Measurements from ENCODE around the gene MED22.
A peak's percentile ranks its signal among the peaks of the same experiment; 100 is the strongest.

MED22 gene

GRCh38 chr9:133369933-133370332 lies 22.0 kb upstream of the MED22 start:
- TF ChIP-seq PAX5 (IDR thresholded peaks at IDR 0.05; ENCODE audit: insufficient read depth, low read length, severe bottlenecking) = no peak
- no peak for TF ChIP-seq POLR2AphosphoS5 (IDR thresholded peaks at IDR 0.05; ENCODE audit: low read depth, low read length)
- TF ChIP-seq POLR2A (IDR thresholded peaks at IDR 0.05; ENCODE audit: low read depth, low read length) = no peak
- no peak for TF ChIP-seq TAF1 (IDR thresholded peaks at IDR 0.05; ENCODE audit: low read depth, low read length)
- no peak for TF ChIP-seq SPI1 (IDR thresholded peaks at IDR 0.05; ENCODE audit: low read depth, low read length)
- TF ChIP-seq POU2F2 (IDR thresholded peaks at IDR 0.05; ENCODE audit: low read depth, low read length) = no peak
- no peak for FAIRE-seq
- no peak for DNase-seq (ENCODE audit: insufficient read length, low spot score)

- no peak for DNase-seq (ENCODE audit: insufficient read length, low spot score)
- TF ChIP-seq SPI1 (IDR thresholded peaks at IDR 0.05; ENCODE audit: low read depth, low read length) (no peak), TAF1 (IDR thresholded peaks at IDR 0.05; ENCODE audit: low read depth, low read length) (no peak), POU2F2 (IDR thresholded peaks at IDR 0.05; ENCODE audit: low read depth, low read length) (no peak), POLR2A (IDR thresholded peaks at IDR 0.05; ENCODE audit: low read depth, low read length) (no peak), POLR2AphosphoS5 (IDR thresholded peaks at IDR 0.05; ENCODE audit: low read depth, low read length) (no peak), PAX5 (IDR thresholded peaks at IDR 0.05; ENCODE audit: insufficient read depth, low read length, severe bottlenecking) (no peak)
- no peak for FAIRE-seq
Measured at GRCh38 chr9:133369422-133369821, 21.5 kb upstream of the MED22 start.

GRCh38 chr9:133368249-133368881 lies 20.4 kb upstream of the MED22 start:
- no peak for FAIRE-seq
- TF ChIP-seq TAF1 (IDR thresholded peaks at IDR 0.05; ENCODE audit: low read depth, low read length) = no peak
- no peak for TF ChIP-seq PAX5 (IDR thresholded peaks at IDR 0.05; ENCODE audit: insufficient read depth, low read length, severe bottlenecking)
- no peak for DNase-seq (ENCODE audit: insufficient read length, low spot score)

GRCh38 chr9:133367778-133368177 lies 19.8 kb upstream of the MED22 start:
- no peak for TF ChIP-seq POU2F2 (IDR thresholded peaks at IDR 0.05; ENCODE audit: low read depth, low read length)
- no peak for FAIRE-seq
- DNase-seq (ENCODE audit: insufficient read length, low spot score) = no peak

- TF ChIP-seq POU2F2 (IDR thresholded peaks at IDR 0.05; ENCODE audit: low read depth, low read length) (no peak), TAF1 (IDR thresholded peaks at IDR 0.05; ENCODE audit: low read depth, low read length) (no peak), POLR2AphosphoS5 (IDR thresholded peaks at IDR 0.05; ENCODE audit: low read depth, low read length) (no peak), SPI1 (IDR thresholded peaks at IDR 0.05; ENCODE audit: low read depth, low read length) (no peak), PAX5 (IDR thresholded peaks at IDR 0.05; ENCODE audit: insufficient read depth, low read length, severe bottlenecking) (no peak), POLR2A (IDR thresholded peaks at IDR 0.05; ENCODE audit: low read depth, low read length) (no peak)
- DNase-seq (ENCODE audit: insufficient read length, low spot score) (no peak), FAIRE-seq (no peak)
Measured at GRCh38 chr9:133367221-133367620, 19.3 kb upstream of the MED22 start.

GRCh38 chr9:133366435-133366834 lies 18.5 kb upstream of the MED22 start:
- TF ChIP-seq TAF1 (IDR thresholded peaks at IDR 0.05; ENCODE audit: low read depth, low read length) = no peak
- TF ChIP-seq POU2F2 (IDR thresholded peaks at IDR 0.05; ENCODE audit: low read depth, low read length) = no peak
- TF ChIP-seq PAX5 (IDR thresholded peaks at IDR 0.05; ENCODE audit: insufficient read depth, low read length, severe bottlenecking) = no peak
- TF ChIP-seq SPI1 (IDR thresholded peaks at IDR 0.05; ENCODE audit: low read depth, low read length) = no peak
- TF ChIP-seq POLR2AphosphoS5 (IDR thresholded peaks at IDR 0.05; ENCODE audit: low read depth, low read length) = no peak
- TF ChIP-seq POLR2A (IDR thresholded peaks at IDR 0.05; ENCODE audit: low read depth, low read length) = no peak
- DNase-seq (ENCODE audit: insufficient read length, low spot score) (no peak), FAIRE-seq (no peak)

GRCh38 chr9:133362359-133363044 lies 14.6 kb upstream of the MED22 start:
- FAIRE-seq (no peak), DNase-seq (ENCODE audit: insufficient read length, low spot score) (no peak)
- TF ChIP-seq POU2F2 (IDR thresholded peaks at IDR 0.05; ENCODE audit: low read depth, low read length) = no peak
- TF ChIP-seq POLR2AphosphoS5 (IDR thresholded peaks at IDR 0.05; ENCODE audit: low read depth, low read length) = peak; percentile 50; the same call in 1 of the 2 replicates

- TF ChIP-seq POLR2A (IDR thresholded peaks at IDR 0.05; ENCODE audit: low read depth, low read length) (peak; percentile 51), PAX5 (IDR thresholded peaks at IDR 0.05; ENCODE audit: insufficient read depth, low read length, severe bottlenecking) (no peak), POU2F2 (IDR thresholded peaks at IDR 0.05; ENCODE audit: low read depth, low read length) (0 out of 2 replicates have a peak, but pooled peaks have one; percentile 6)
- no peak for DNase-seq (ENCODE audit: insufficient read length, low spot score)
Measured at GRCh38 chr9:133361507-133362092, 13.7 kb upstream of the MED22 start.

GRCh38 chr9:133360400-133361393 lies 12.8 kb upstream of the MED22 start:
- FAIRE-seq = no peak
- TF ChIP-seq POU2F2 (IDR thresholded peaks at IDR 0.05; ENCODE audit: low read depth, low read length) = 0 out of 2 replicates have a peak, but pooled peaks have one; percentile 11
- TF ChIP-seq POLR2AphosphoS5 (IDR thresholded peaks at IDR 0.05; ENCODE audit: low read depth, low read length) = no peak
- no peak for DNase-seq (ENCODE audit: insufficient read length, low spot score)

More at GRCh38 chr9:133361507-133362092, 13.7 kb upstream of the MED22 start:
- FAIRE-seq = no peak

Data from GM12891 (cell line).